ENCODE data around the gene ANKZF1. TPM values are rescaled to one million over a fixed set of nuclear protein-coding genes. Genes with fewer than 3 reads are reported as not detected.

The ANKZF1 gene
- total RNA-seq, 1 experiment from 2014 or later, result 36.2 TPM

GRCh38 chr2:219272995-219273394, 43.4 kb downstream of the ANKZF1 start:
- no peak overlapping the region for H3K27ac ChIP-seq (ENCODE audit: low read length)
- ATAC-seq (no peak), DNase-seq (ENCODE audit: low read depth, low spot score) (no peak)
- no peaks in the 10 kb centered on the region for H3K27me3 ChIP-seq (ENCODE audit: control insufficient read depth, insufficient read depth, low read length)
- in situ Hi-C loops (cut with HindIII; ENCODE audit: low pct_unique_long_range_greater_than_20kb, low sequenced_read_pairs), result no loop called here
- no peaks in the 10 kb centered on the region for H3K36me3 ChIP-seq (ENCODE audit: control insufficient read depth, insufficient read depth, low read length)
- H3K4me1 ChIP-seq (ENCODE audit: control insufficient read depth, insufficient read depth, low read length), result peaks cover 25% of the 10 kb centered on the region
- no peak for TF ChIP-seq CTCF (IDR thresholded peaks at IDR 0.05)
- no peak for TF ChIP-seq POLR2AphosphoS5 (IDR thresholded peaks at IDR 0.05; ENCODE audit: low read depth, low read length)
- no peak for TF ChIP-seq SIN3A (IDR thresholded peaks at IDR 0.05; ENCODE audit: borderline replicate concordance, insufficient read depth, low read depth, low read length)
- TF ChIP-seq TCF7L2 (IDR thresholded peaks at IDR 0.05; ENCODE audit: low read depth, low read length), result no peak
- TF ChIP-seq REST (IDR thresholded peaks at IDR 0.05; ENCODE audit: insufficient read depth in 1 of 2, low read depth in 2 of 2, low read length in 1 of 2), result no peak
- no peak overlapping the region for H3K4me3 ChIP-seq (ENCODE audit: low read depth in 2 of 2, low read length in 2 of 2)
- intact Hi-C loops (cut with micrococcal nuclease; ENCODE audit: unreplicated experiment), result no loop called here
- CTCF ChIA-PET, result no interaction called here
- POLR2A ChIA-PET, result no interaction called here
- no TSS peak for BruUV-seq (replicated peaks)
- H3K9me3 ChIP-seq (ENCODE audit: control insufficient read depth, insufficient read depth, low read depth, low read length), result no peaks in the 10 kb centered on the region

GRCh38 chr2:219273937-219274336, 44.3 kb downstream of the ANKZF1 start:
- no peak overlapping the region for H3K4me3 ChIP-seq (ENCODE audit: low read depth in 2 of 2, low read length in 2 of 2)
- H3K9me3 ChIP-seq (ENCODE audit: control insufficient read depth, insufficient read depth, low read depth, low read length), result no peaks in the 10 kb centered on the region
- TF ChIP-seq POLR2AphosphoS5 (IDR thresholded peaks at IDR 0.05; ENCODE audit: low read depth, low read length) (no peak), REST (IDR thresholded peaks at IDR 0.05; ENCODE audit: insufficient read depth in 1 of 2, low read depth in 2 of 2, low read length in 1 of 2) (no peak), CTCF (IDR thresholded peaks at IDR 0.05) (no peak), TCF7L2 (IDR thresholded peaks at IDR 0.05; ENCODE audit: low read depth, low read length) (no peak), SIN3A (IDR thresholded peaks at IDR 0.05; ENCODE audit: borderline replicate concordance, insufficient read depth, low read depth, low read length) (no peak)
- CTCF ChIA-PET, result interaction anchor here (1.2 kb wide), 1 partner anchor 28 kb away, joined by 5 read pairs; no protein-coding TSS in a partner anchor
- in situ Hi-C loops (cut with HindIII; ENCODE audit: low pct_unique_long_range_greater_than_20kb, low sequenced_read_pairs), result no loop called here
- ATAC-seq, result peak; percentile 68
- no peak for DNase-seq (ENCODE audit: low read depth, low spot score)
- intact Hi-C loops (cut with micrococcal nuclease; ENCODE audit: unreplicated experiment), result no loop called here
- no peaks in the 10 kb centered on the region for H3K36me3 ChIP-seq (ENCODE audit: control insufficient read depth, insufficient read depth, low read length)
- no peaks in the 10 kb centered on the region for H3K27me3 ChIP-seq (ENCODE audit: control insufficient read depth, insufficient read depth, low read length)
- POLR2A ChIA-PET, result interaction anchor here (0.5 kb wide), 1 partner anchor 21 kb away, joined by 5 read pairs; the partner anchor contains the start of gene TUBA4B
- peak overlapping the region; percentile 75 for H3K27ac ChIP-seq (ENCODE audit: low read length)
- peaks cover 33% of the 10 kb centered on the region for H3K4me1 ChIP-seq (ENCODE audit: control insufficient read depth, insufficient read depth, low read length)
- no TSS peak for BruUV-seq (replicated peaks)
